Endothelial cell of umbilical vein (primary cell): ENCODE measurements around the gene TREX2. TPM values are rescaled to one million over a fixed set of nuclear protein-coding genes. Genes with fewer than 3 reads are reported as not detected.

Experiments used
- BruUV-seq: library from RNA; stranded (reverse); fragments of 400-500 nt; replicated peaks from 2 replicates; lab custom pipeline; 2021; lab: Mats Ljungman, UMichigan
- CTCF ChIA-PET: fragments of 300-600, 350-600 bp; sonication (Branson Sonifier 250); formaldehyde crosslinking; loops from one replicate; lab custom pipeline; 2021; ENCODE audit warnings: antibody characterized with exemption, inconsistent platforms; lab: Charles Lee
- POLR2A ChIA-PET: fragments of 300-600, 350-600 bp; sonication (Branson Sonifier 250); formaldehyde crosslinking; loops from one replicate; lab custom pipeline; 2021; ENCODE audit warnings: antibody characterized with exemption, inconsistent platforms; lab: Charles Lee
- DNase-seq: peaks from one replicate; pipeline ENCODE4 v3.0.0-alpha.2; 2011; ENCODE audit warnings: low read depth, low spot score
- FAIRE-seq: peaks from 2 replicates; lab custom pipeline; 2011; peaks lifted over from hg19 to GRCh38; lab: Jason Lieb, UNC
- H2AFZ ChIP-seq: 2 replicates; pipeline ENCODE4 v1.6.0; 2012; ENCODE audit warnings: low read depth, low read length, control low read depth, inconsistent platforms
- H3K27ac ChIP-seq: 2 replicates; pipeline ENCODE4 v1.5.1; 2011; ENCODE audit warnings: low read depth, mild to moderate bottlenecking, control low read depth, low read length, moderate library complexity; ENCODE audit not compliant: insufficient read depth
- H3K27me3 ChIP-seq, 2 experiments: 2 replicates each; pipeline versions ENCODE4 v1.6.0 to v1.6.1; 2011; ENCODE audit warnings: low read length in 2 of 2, mixed read lengths in 1 of 2; ENCODE audit not compliant: control insufficient read depth in 2 of 2, insufficient read depth in 2 of 2
- H3K36me3 ChIP-seq, 2 experiments: 2 replicates in 1 of 2; 3 replicates in 1 of 2; pipeline ENCODE4 v1.5.1; 2011; ENCODE audit warnings: low read length in 2 of 2, mild to moderate bottlenecking in 1 of 2, moderate library complexity in 1 of 2; ENCODE audit not compliant: control insufficient read depth in 2 of 2, insufficient read depth in 2 of 2; ENCODE audit errors: extremely low read depth in 1 of 2
- H3K4me1 ChIP-seq: 3 replicates; pipeline ENCODE4 v1.5.1; 2011; ENCODE audit warnings: mild to moderate bottlenecking, low read length; ENCODE audit not compliant: control insufficient read depth, insufficient read depth; ENCODE audit errors: extremely low read depth
- H3K4me2 ChIP-seq: 2 replicates; pipeline ENCODE4 v1.6.1; 2011; ENCODE audit warnings: low read length, control low read depth, mixed read lengths; ENCODE audit not compliant: insufficient read depth
- H3K4me3 ChIP-seq, 3 experiments: fragments of 200-600 bp in 1 of 3; sonication (generic), shearing (Covaris generic) in 1 of 3; replicated peaks in 1 of 3; 2 replicates each; pipeline ENCODE4 v1.5.1; 2011 to 2016; ENCODE audit warnings: control low read depth in 3 of 3, low read length in 3 of 3, mild to moderate bottlenecking in 2 of 3, inconsistent platforms in 1 of 3, low read depth in 1 of 3, moderate library complexity in 1 of 3; ENCODE audit not compliant: insufficient read depth in 1 of 3
- H3K79me2 ChIP-seq: 2 replicates; pipeline ENCODE4 v1.6.0; 2012; ENCODE audit warnings: low read length, inconsistent platforms; ENCODE audit not compliant: control insufficient read depth, insufficient read depth
- H3K9ac ChIP-seq: replicated peaks from 2 replicates; pipeline ENCODE3; 2011; ENCODE audit warnings: low read length, control low read depth; ENCODE audit not compliant: insufficient read depth; ENCODE audit errors: extremely low read depth
- H3K9me1 ChIP-seq: replicated peaks from 3 replicates; pipeline ENCODE4 v1.6.0; 2011; ENCODE audit warnings: mild to moderate bottlenecking, low read length; ENCODE audit not compliant: control insufficient read depth, insufficient read depth; ENCODE audit errors: extremely low read depth
- H3K9me3 ChIP-seq: replicated peaks from 2 replicates; pipeline ENCODE4 v1.5.1; 2012; ENCODE audit warnings: low read length, inconsistent platforms; ENCODE audit not compliant: control insufficient read depth, insufficient read depth
- H4K20me1 ChIP-seq: replicated peaks from 2 replicates; pipeline ENCODE3; 2011; ENCODE audit warnings: mild to moderate bottlenecking, low read length; ENCODE audit not compliant: control insufficient read depth, insufficient read depth; ENCODE audit errors: extremely low read depth
- CTCF ChIP-seq, 2 donors: IDR thresholded peaks; 1 replicate in 1 of 2; 2 replicates in 1 of 2; pipeline ENCODE4 v1.5.1; 2011; ENCODE audit warnings: low read length in 2 of 2, mild to moderate bottlenecking in 2 of 2, moderate library complexity in 2 of 2, control low read depth in 1 of 2, inconsistent platforms in 1 of 2, low read depth in 1 of 2; ENCODE audit not compliant: insufficient read depth in 1 of 2; ENCODE audit errors: extremely low read depth in 1 of 2
- EZH2 ChIP-seq: IDR thresholded peaks from 2 replicates; pipeline ENCODE4 v1.6.1; 2012; ENCODE audit warnings: borderline replicate concordance, low read depth, mild to moderate bottlenecking, moderate library complexity, low read length, inconsistent platforms; ENCODE audit not compliant: severe bottlenecking
- FOS ChIP-seq: IDR thresholded peaks from 2 replicates; pipeline ENCODE4 v1.6.1; 2011; ENCODE audit warnings: mild to moderate bottlenecking, low read length, moderate library complexity, borderline replicate concordance; ENCODE audit not compliant: insufficient read depth
- GATA2 ChIP-seq: IDR thresholded peaks from 2 replicates; pipeline ENCODE4 v1.7.0; 2011; ENCODE audit warnings: low read depth, mild to moderate bottlenecking, moderate library complexity, mixed read lengths, low read length; ENCODE audit not compliant: insufficient read length, insufficient read depth
- JUN ChIP-seq: IDR thresholded peaks from 2 replicates; pipeline ENCODE4 v1.6.1; 2011; ENCODE audit warnings: borderline replicate concordance, low read depth; ENCODE audit not compliant: insufficient read length, insufficient read depth
- MAX ChIP-seq: IDR thresholded peaks from 2 replicates; pipeline ENCODE4 v1.6.1; 2011; ENCODE audit not compliant: insufficient read depth, insufficient read length
- MYC ChIP-seq: IDR thresholded peaks from one replicate; pipeline ENCODE4 v1.6.1; 2011; ENCODE audit warnings: mild to moderate bottlenecking, low read depth, low read length
- POLR2A ChIP-seq: IDR thresholded peaks from 2 replicates; pipeline ENCODE4 v1.6.1; 2012; ENCODE audit warnings: low read depth, mild to moderate bottlenecking, control low read depth, low read length
- POLR2AphosphoS5 ChIP-seq: IDR thresholded peaks from 2 replicates; pipeline ENCODE4 v1.6.1; 2012; ENCODE audit warnings: low read depth, mild to moderate bottlenecking, control low read depth, low read length, moderate library complexity; ENCODE audit not compliant: insufficient read depth
- dilution Hi-C: fragments of 300-500 bp; cut with MboI; formaldehyde crosslinking; loops from one replicate; pipeline ENCODE4 v1.15.0; 2019; ENCODE audit warnings: low sequenced_read_pairs; ENCODE audit not compliant: extremely low pct_ligation_motif_present
- intact Hi-C: fragments of 100-400 bp; cut with micrococcal nuclease; formaldehyde crosslinking; loops from one replicate; pipeline ENCODE4 v1.10.0; 2022
- polyA plus RNA-seq, 4 experiments: library from polyadenylated mRNA; depleted of rRNA in 3 of 4; stranded (reverse) in 3 of 4; unstranded in 1 of 4; fragments of >200 nt; gene quantifications; 2 replicates each; pipeline versions ENCODE4 v1.2.1 to v1.2.3, GENCODE V29; 2011 to 2012; ENCODE audit warnings: missing spikeins in 1 of 4
- total RNA-seq: library from RNA; stranded (reverse); gene quantifications from 2 replicates; pipeline ENCODE4 v1.2.3, GENCODE V29; 2021

Gene TREX2
- total and polyA plus RNA-seq, 2 donors (not counting 3 experiments of a cell fraction or from before 2014, with no cell fraction given): 0.82 to 0.99 TPM

DNA sequence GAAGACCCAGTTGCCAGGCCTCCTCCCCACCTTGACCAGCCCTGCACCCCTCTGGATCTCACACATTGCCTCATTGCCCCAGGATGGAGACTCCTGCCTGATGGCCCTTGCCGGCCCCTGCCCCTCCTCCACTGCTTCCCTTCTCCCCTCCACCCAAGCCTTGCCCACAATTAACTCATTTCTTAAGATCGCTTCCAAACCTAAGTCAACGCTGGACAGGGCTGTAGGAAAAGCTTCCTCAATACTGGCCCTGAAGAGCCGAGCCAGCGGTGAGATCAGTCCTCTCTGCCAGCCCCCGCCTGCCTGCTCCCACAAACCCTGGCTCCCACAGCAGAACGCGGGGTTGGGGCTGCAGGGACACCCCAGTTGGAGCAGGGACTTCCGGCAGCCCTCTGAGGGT, 32.0 kb upstream of the TREX2 start:
- H3K9ac ChIP-seq: no peak overlapping the region
- no peaks in the 10 kb centered on the region for H3K9me1 ChIP-seq
- no peaks in the 10 kb centered on the region for H3K36me3 ChIP-seq
- CTCF ChIA-PET: interaction anchor here (1.5 to 2.3 kb wide), 3 partner anchors 10 to 17 kb away, joined by 7 to 10 read pairs (median 7); partner anchors contain the start of gene BGN
- H3K27ac ChIP-seq: peak overlapping the region; percentile 73
- intact Hi-C loops (loop anchor here (1.0 kb wide), 1 partner anchor 10 kb away; no protein-coding TSS in a partner anchor), dilution Hi-C loops (no loop called here)
- H3K4me1 ChIP-seq: peaks cover 28% of the 10 kb centered on the region
- no peak overlapping the region for H3K4me3 ChIP-seq
- H2AFZ ChIP-seq: no peak overlapping the region
- no peaks in the 10 kb centered on the region for H3K79me2 ChIP-seq
- FAIRE-seq (peak; percentile 38), DNase-seq (no peak)
- H3K27me3 ChIP-seq: no peaks in the 10 kb centered on the region
- no peaks in the 10 kb centered on the region for H3K9me3 ChIP-seq
- TF ChIP-seq CTCF (IDR thresholded peaks at IDR 0.05; ENCODE audit: extremely low read depth in 1 of 2, insufficient read depth in 1 of 2, low read depth in 1 of 2, low read length in 2 of 2) (no peak), FOS (no peak), MAX (no peak), JUN (no peak), POLR2A (no peak), GATA2 (no peak), POLR2AphosphoS5 (no peak), MYC (no peak), EZH2 (no peak)
- no TSS peak for BruUV-seq
- H3K4me2 ChIP-seq: no peak overlapping the region
- POLR2A ChIA-PET: no interaction called here
- H4K20me1 ChIP-seq: no peaks in the 10 kb centered on the region
